Measurements from ENCODE around the gene TCEAL1.

DNA sequence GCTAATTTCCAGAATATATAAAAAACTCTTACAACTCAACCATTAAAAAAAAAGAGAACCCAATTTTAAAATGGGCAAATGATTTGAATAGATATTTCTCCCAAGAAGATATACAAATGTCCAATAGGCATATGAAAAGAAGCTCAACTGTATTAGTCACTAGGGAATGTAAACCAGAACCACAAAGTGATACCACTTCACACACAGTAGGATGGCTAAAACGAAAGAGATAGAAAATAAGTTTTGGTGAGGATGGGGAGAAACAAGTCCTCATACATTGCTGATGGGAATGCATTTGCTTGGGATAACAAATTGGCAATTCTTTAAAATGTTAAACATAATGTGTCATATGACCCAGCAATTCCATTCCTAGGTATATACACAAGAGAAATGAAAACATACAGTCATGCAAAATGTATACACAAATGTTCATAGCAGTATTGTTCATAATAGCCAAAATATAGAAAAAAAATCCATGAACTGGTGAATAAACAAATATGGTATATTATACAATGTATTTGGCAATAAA lies 15.3 kb upstream of the TCEAL1 start:
- TF ChIP-seq POLR2A (IDR thresholded peaks at IDR 0.05; ENCODE audit: low read depth) = no peak
- TF ChIP-seq EP300 (IDR thresholded peaks at IDR 0.05) = no peak
- TF ChIP-seq, protein P1, sequence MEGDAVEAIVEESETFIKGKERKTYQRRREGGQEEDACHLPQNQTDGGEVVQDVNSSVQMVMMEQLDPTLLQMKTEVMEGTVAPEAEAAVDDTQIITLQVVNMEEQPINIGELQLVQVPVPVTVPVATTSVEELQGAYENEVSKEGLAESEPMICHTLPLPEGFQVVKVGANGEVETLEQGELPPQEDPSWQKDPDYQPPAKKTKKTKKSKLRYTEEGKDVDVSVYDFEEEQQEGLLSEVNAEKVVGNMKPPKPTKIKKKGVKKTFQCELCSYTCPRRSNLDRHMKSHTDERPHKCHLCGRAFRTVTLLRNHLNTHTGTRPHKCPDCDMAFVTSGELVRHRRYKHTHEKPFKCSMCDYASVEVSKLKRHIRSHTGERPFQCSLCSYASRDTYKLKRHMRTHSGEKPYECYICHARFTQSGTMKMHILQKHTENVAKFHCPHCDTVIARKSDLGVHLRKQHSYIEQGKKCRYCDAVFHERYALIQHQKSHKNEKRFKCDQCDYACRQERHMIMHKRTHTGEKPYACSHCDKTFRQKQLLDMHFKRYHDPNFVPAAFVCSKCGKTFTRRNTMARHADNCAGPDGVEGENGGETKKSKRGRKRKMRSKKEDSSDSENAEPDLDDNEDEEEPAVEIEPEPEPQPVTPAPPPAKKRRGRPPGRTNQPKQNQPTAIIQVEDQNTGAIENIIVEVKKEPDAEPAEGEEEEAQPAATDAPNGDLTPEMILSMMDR (IDR thresholded peaks at IDR 0.05) = no peak

All from esophagus muscularis mucosa (tissue), 4 donors.